ENCODE results near the gene WWTR1. TPM values are rescaled to one million over a fixed set of nuclear protein-coding genes. Genes with fewer than 3 reads are reported as not detected.

The WWTR1 gene
- polyA plus RNA-seq, 1 experiment, result 119 TPM

DNA sequence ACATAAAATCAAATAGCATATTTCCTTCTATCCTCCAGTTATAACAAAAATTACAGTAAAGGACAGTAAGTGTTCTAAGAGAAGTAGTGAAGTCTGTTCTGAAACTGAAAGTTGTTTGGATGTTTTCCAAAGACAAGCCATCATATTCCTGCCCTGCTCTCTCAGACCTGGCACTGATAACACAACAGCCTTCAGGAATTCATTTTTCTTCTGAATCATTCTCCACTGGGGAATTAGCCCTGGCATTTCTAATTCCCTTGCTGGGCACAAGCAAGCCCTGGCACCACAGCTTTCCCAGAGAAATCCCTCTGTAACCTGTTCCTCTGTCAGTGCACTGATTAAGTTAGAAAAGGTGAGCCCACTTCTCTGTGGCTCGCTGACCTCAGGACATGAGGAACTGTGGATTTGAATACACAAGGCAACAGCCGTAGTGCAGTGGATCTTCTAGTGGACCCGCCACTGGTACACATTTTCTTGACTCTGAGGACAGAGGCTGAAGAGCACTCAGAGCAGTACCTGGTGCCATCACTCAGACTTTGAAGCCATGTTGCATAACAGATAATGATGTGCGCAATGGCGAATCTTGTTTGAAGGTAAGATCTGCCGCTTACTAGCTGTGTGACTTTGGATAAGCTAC is 61.6 kb downstream of the WWTR1 start:
- DNase-seq (ENCODE audit: low read depth), result no peak
- CTCF ChIA-PET, result no interaction called here
- no peak overlapping the region for H3K4me3 ChIP-seq (ENCODE audit: low read depth, low read length)
- H3K36me3 ChIP-seq (ENCODE audit: control insufficient read depth, insufficient read depth, low read length), result 0 out of 2 replicates have a peak, but pooled peaks cover 2% of the 10 kb centered on the region
- TF ChIP-seq, protein P1, sequence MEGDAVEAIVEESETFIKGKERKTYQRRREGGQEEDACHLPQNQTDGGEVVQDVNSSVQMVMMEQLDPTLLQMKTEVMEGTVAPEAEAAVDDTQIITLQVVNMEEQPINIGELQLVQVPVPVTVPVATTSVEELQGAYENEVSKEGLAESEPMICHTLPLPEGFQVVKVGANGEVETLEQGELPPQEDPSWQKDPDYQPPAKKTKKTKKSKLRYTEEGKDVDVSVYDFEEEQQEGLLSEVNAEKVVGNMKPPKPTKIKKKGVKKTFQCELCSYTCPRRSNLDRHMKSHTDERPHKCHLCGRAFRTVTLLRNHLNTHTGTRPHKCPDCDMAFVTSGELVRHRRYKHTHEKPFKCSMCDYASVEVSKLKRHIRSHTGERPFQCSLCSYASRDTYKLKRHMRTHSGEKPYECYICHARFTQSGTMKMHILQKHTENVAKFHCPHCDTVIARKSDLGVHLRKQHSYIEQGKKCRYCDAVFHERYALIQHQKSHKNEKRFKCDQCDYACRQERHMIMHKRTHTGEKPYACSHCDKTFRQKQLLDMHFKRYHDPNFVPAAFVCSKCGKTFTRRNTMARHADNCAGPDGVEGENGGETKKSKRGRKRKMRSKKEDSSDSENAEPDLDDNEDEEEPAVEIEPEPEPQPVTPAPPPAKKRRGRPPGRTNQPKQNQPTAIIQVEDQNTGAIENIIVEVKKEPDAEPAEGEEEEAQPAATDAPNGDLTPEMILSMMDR (IDR thresholded peaks at IDR 0.05; ENCODE audit: insufficient read depth, low read depth, low read length), result no peak
- H3K27me3 ChIP-seq (ENCODE audit: control insufficient read depth, insufficient read depth, low read length), result no peaks in the 10 kb centered on the region
- POLR2A ChIA-PET, result no interaction called here

DNA sequence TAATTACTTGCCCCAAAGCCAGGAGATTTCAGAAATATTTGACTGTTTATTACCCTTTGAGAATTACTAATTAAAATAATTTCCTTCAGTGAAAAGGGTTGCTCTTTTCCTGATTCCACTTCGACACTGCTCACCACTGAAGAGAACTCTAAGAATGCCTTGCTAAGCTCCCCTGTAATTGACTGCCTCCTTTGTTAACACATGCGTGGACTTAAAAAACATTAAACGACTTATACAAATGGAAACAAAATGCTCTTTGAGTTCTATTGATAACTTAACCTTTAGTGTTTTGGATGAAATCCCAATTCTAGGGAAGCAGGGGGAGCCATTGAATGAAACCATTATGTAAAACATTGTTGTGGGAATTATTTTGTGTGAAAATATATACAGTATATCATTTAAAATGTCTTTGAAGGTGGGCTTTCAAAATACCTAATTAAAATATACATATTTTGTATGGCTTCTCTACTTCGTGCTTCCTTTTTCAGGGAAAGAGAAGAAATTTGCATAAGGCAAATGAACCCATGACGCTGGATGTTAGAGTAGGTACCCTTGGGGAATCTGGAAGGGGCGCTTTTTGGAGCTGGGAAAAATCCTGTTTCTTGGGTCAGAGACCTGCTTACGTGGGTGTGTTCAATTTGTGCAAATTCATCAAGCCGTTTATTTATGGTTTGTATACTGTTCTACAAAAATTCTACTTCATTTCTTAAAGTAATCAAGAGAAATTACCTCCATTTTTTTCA is 64.2 kb downstream of the WWTR1 start:
- no peak overlapping the region for H3K4me3 ChIP-seq (ENCODE audit: low read depth, low read length)
- TF ChIP-seq, protein P1 (IDR thresholded peaks at IDR 0.05; ENCODE audit: insufficient read depth, low read depth, low read length), result no peak
- CTCF ChIA-PET, result no interaction called here

DNA sequence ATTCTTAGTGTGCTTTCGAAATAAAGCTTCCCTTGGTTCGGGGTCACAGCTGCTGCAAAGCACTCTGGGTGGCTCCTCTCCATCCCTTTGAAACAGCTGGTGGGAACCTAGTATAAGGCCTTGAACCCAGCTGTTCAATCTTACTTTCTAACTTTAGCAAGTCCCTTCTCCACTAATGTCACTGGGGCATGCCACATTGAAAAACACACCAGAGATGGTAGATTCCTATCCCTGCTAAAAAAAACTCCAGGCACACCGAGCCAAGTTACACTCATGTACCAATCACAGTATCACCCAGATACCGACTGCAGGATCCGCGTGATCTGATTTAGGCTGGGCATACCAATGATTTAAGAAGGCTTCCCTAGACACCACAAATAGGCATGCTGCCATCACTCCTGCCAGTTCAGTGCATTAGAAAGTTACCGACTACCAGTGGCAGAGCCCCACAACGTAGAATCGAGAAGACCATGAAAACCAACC is 65.0 kb downstream of the WWTR1 start:
- H3K36me3 ChIP-seq (ENCODE audit: control insufficient read depth, insufficient read depth, low read length), result no peaks in the 10 kb centered on the region
- ChIA-PET POLR2A (no interaction called here), CTCF (interaction anchor here (0.6 to 1.2 kb wide), 5 partner anchors 8 to 578 kb away, joined by 3 read pairs; no protein-coding TSS in a partner anchor)
- TF ChIP-seq, protein P1 (IDR thresholded peaks at IDR 0.05; ENCODE audit: insufficient read depth, low read depth, low read length), result no peak
- DNase-seq (ENCODE audit: low read depth), result no peak
- H3K4me3 ChIP-seq (ENCODE audit: low read depth, low read length), result no peak overlapping the region
- no peaks in the 10 kb centered on the region for H3K27me3 ChIP-seq (ENCODE audit: control insufficient read depth, insufficient read depth, low read length)

More for the DNA sequence above, 64.2 kb downstream of the WWTR1 start:
- no peak for DNase-seq (ENCODE audit: low read depth)
- POLR2A ChIA-PET, result no interaction called here
- Histone ChIP-seq H3K27me3 (ENCODE audit: control insufficient read depth, insufficient read depth, low read length) (no peaks in the 10 kb centered on the region), H3K36me3 (ENCODE audit: control insufficient read depth, insufficient read depth, low read length) (no peaks in the 10 kb centered on the region)

DNA sequence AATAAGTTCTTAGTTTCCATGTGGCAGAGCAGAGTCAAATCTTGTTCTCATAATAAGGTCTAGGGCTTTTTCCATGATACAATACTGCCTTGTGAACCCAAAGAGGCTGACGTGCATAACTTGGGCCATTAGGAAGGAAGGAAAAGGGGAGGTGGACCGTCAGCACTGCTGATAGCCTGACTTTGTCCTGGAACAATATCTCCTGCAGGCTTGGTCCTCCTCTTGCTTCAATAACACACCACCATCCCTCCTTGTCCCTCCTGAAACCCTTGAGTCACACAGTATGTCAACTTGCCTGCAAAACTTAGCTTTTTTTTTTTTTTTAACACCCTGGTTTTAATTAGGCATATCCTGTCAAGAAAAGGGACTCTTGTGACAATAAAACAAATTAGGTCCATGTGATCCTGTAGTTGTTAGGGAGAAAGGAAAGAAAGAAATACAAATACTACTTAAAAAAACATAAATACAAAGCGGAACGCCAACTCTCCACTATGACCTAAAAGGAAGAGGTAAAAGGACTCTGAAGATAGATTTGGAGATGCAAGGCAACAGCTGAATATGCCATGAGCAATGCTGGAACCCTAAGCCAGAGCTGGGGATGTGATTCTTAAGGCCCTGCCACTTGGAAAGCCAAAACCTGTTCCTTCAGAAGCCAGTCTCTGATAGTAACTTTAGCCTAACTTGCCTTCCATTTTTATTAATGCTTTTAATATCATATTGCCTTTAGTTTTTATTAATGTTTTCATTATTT is 67.0 kb downstream of the WWTR1 start:
- POLR2A ChIA-PET, result no interaction called here
- TF ChIP-seq, protein P1 (IDR thresholded peaks at IDR 0.05; ENCODE audit: insufficient read depth, low read depth, low read length), result no peak
- Histone ChIP-seq H3K27me3 (ENCODE audit: control insufficient read depth, insufficient read depth, low read length) (no peaks in the 10 kb centered on the region), H3K36me3 (ENCODE audit: control insufficient read depth, insufficient read depth, low read length) (no peaks in the 10 kb centered on the region), H3K4me3 (ENCODE audit: low read depth, low read length) (no peak overlapping the region)
- CTCF ChIA-PET, result no interaction called here
- no peak for DNase-seq (ENCODE audit: low read depth)

DNA sequence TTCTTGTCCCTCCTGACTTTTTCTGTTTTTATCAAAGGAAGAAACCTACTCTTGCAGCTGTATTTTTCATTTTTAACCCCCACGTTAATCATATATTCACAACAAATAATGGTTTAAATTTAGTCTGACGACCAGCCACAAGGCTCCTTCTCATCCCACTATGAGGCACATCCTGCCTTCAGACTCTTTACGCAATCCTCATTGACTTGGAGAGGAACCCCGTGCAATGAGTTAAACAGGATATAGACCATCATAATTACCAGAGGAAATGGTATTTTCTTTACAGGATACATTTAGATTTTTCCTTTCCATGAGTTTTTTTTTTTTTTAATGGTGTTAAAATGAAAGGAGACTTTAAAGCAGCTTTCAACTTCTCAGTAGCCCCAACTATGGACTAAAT is 68.5 kb downstream of the WWTR1 start:
- Histone ChIP-seq H3K27me3 (ENCODE audit: control insufficient read depth, insufficient read depth, low read length) (no peaks in the 10 kb centered on the region), H3K4me3 (ENCODE audit: low read depth, low read length) (no peak overlapping the region), H3K36me3 (ENCODE audit: control insufficient read depth, insufficient read depth, low read length) (no peaks in the 10 kb centered on the region)
- CTCF ChIA-PET, result interaction anchor here (1.1 kb wide), 1 partner anchor 219 kb away, joined by 3 read pairs; no protein-coding TSS in a partner anchor
- TF ChIP-seq, protein P1 (IDR thresholded peaks at IDR 0.05; ENCODE audit: insufficient read depth, low read depth, low read length), result no peak
- POLR2A ChIA-PET, result interaction anchor here (0.6 kb wide), 1 partner anchor 1013 kb away, joined by 3 read pairs; no protein-coding TSS in a partner anchor
- no peak for DNase-seq (ENCODE audit: low read depth)
